NCI-H510A treated with DMSO at 0.1 percent for 48 hours (cell line): Measurements from ENCODE around the gene ZNF319.
A peak's percentile ranks its signal among the peaks of the same experiment; 100 is the strongest.
"Not testable (repeated sequence)": the region's sequence is repeated elsewhere in the genome, so short reads cannot be mapped to it uniquely, and the experiment has no call there.

Experiments
- DNase-seq: peaks from one replicate; lab custom pipeline; 2025; lab: John Stamatoyannopoulos, UW

ZNF319 gene

DNA sequence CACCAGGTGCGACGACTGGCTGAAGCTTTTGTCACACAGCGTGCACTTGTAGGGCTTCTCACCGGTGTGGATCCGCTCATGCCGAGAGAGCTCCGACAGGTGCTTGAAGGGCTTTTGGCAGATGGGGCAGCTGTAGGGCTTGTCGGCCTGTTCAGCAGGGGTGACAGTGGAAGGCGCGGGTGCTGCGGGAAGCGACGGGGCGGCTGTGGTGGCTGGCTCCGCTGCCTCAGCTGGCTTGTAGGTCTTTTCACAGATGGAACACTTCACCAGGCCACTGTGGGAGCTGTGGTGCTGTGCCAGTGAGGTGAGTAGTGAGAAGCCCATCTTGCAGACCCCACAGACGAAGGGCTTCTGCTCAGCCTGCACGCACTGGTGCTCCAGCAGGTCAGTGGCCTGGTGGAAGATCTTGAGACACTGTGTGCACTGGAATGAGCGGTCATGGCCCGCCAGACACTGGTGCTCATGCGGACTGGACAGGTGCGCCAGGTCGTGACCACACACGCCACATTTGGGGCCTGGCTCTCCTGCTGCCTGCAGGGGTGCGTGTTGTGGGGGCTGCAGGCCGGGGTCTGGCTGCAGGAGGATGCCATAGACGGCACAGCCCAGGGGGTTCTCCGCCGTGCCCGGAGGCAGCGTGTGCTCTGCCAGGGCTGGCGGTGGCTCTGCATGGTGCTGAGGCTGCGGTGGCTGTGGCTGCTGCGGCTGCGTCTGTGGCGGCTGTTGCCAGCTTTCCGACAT is 2.8 kb downstream of the ZNF319 start:
- DNase-seq: no peak

DNA sequence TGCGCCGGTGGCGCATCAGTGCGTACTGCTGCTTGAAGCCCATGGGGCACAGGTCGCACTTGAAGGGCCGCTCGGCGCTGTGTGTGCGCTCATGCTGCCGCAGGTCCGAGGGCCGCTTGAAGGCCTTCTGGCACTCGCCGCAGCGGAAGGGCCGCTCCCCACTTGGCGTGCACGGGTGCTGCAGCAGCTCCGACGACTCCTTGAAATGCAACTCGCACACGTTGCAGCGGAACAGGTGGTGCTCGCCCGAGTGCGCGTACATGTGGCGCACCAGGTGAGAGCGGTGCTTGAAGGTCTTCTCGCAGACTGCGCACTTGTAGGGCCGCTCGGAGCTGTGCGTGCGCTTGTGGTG is 3.3 kb downstream of the ZNF319 start:
- no peak for DNase-seq

DNA sequence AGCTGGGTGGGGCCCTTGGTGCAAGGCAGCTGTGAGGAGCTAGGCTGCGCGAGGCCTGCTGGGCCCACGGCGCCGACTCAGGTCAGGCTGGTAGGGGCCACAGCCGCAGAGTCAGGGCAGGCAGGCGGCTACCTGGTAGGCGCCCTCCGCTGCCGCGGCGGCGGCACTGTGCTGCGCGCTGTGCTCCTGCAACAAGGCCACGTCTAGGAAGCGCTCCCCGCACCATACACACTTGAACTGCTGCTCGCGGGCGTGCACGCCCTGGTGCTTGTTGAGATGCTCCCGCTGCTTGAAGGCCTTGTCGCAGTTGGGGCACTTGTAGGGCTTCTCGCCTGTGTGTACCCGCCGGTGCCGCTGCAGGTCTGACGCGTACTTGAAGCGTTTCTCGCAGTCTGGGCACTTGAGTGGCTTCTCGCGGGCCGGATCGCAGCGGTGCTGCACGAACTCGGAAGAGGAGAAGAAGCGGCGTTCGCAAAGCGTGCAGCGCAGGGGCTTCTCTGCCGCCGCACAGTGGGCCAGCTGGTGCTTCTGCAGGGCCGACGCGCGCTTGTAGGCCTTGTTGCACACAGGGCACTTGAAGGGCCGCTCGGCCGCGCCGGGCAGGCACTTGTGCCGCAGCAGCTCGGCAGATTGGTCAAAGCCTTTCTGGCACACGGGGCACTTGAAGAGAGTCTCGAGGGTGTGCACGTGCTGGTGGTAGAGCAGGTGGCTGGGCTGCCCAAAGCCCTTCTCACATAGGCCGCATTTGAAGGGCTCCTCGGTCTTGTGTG is 3.9 kb downstream of the ZNF319 start:
- no peak for DNase-seq

DNA sequence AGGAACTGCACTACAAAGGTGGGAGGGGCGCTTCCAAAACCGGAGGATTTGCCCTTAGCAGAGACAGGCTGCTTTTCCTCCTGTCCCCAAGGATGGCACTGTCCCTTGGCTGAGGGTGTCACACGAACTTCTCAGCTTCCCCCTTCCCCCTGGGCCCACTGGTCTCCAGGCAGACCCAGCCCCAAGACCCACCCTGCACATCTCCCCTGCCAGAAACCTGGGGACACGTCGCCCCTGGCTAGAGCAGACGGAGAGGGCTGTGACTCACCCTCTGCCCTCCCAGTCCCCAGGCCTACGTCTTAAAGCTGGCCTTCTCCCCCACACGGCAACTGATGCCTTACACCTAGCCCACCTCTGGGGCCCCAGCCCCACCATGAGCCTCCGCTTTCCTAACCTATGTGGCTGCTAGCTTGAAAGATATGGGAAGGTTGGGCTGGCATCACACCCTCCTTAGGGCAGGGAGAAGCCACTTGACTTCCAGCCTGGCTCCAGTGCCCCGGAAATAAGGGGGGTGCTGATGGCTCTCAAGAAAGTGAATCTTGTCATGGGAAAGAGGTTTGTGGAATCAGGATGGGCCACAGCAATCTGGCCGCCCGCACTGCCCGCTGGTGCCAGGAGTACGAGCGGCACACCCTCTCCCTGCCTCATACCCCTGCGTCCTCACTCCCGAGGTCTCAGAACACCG is 4.6 kb downstream of the ZNF319 start:
- DNase-seq: no peak

DNA sequence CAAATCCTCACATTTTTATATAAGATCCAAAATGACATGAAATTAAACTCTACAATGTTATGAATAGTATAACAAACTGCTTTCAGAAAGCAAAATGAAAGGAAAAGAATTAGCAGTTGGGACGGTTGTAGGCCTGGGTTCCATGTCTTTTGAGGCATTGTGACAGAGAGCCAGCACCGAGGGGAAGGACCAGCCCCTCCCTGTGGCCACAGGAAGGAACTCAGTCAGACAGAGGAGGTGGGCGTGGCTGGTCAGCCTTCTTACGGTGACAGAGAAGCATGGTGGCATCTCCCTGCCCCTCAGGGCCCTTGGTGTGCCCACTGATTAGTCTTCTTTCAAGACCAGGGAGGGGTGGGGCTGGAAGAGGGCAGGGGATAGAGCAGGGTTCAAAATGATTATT is 5.7 kb downstream of the ZNF319 start:
- DNase-seq: peak; percentile 28

DNA sequence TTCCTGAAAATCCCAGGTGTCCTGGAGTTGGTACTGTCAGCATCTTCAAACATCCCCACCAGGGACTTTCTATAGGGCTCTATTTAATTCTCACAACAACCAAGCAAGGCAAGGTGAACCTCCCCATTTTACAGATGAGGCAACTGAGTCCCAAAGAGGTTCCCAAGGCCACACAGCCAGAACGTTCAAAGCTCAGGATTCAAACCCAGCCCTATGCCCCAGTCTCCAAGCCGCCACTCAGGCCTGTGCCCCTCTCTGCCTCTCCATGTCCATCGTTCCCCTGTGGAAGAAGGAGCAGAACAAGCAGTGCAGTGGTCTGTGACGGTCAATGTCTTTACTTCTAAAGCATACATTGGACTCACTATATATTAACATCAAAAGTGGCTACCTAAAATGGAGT is 6.1 kb downstream of the ZNF319 start:
- DNase-seq: no peak

DNA sequence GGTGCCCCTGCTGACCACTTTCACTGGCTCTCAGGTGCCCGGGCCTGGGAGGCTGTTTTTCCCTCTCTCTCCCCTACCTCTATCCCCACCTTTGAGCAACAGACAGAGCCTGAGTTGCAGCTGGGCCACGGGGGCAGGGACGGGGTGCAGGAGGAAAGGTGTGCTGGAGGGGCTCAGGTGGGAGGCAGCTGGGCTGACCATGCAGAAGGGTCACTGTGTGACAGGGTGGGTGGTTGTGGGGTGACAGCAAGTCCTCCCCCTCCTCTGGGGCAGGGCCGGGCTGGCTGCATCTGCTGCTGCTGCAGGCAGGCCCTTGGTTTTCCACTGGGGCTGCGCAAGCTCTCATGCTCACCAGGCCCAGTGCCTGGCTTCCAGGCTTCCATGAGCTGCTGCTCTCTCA is 6.6 kb downstream of the ZNF319 start:
- no peak for DNase-seq

DNA sequence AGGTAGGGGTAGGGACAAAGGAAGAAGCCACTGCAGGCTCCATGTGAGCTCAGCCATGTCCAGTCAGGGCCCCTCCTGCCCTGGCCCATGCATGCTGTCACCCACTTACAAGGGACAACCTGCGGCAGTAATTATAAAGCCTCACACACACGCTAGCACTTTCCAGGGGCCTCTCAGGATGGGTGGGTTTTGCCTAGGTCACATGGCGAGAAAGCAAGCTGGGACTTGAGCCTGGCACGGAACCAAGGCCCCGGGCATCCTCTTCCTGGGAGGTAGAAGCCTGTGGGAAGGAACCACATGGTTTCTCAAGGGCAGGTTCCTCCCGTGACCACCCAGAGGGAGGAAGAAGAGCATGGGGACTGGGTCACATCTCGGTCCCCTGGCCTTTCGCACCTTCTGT is 7.0 kb downstream of the ZNF319 start:
- peak; percentile 30 for DNase-seq

DNA sequence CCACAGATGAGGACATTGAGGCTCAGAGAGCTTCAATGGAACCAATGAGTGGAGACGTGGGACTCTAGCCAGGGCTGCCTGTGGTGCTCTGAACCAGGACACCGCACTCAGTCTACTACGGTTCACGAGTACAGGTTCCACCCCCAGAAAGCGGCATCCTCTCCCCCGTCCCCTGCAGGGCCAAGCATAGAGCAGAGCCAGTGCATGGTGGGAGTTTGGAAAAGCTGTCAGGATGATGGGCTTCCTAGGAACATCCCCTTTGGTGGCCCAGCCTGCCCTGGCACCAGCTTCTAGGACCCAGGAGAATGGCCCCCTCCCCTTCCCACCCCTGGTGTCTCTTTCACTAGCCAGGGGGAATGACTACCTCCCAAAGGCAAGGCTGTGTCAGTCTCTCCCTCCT is 8.4 kb downstream of the ZNF319 start:
- no peak for DNase-seq

DNA sequence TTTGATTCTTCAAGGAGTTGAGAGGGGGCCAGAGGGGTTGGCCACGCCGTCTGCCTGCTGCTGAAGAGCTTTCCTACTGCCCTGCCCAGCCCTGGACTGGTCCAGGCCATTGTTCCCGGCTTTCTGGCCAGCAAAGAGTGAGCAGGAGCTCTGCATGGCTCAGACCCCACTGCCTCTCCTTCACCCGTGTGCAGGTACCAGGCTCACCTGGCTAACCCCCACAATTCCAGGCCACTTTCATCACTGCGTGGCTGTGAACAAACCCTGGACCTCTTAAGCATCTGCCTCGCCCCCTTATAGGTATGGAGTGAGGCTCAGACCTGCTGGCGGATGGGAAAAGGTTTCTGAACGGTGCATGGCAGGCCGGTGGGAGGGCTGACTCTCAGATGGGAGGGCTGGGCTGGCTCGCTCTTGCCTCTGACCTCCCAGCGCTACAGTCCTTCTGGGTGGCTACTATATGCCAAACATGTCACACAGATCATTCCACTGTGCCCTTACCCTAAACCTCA is 8.9 kb downstream of the ZNF319 start:
- DNase-seq: no peak

DNA sequence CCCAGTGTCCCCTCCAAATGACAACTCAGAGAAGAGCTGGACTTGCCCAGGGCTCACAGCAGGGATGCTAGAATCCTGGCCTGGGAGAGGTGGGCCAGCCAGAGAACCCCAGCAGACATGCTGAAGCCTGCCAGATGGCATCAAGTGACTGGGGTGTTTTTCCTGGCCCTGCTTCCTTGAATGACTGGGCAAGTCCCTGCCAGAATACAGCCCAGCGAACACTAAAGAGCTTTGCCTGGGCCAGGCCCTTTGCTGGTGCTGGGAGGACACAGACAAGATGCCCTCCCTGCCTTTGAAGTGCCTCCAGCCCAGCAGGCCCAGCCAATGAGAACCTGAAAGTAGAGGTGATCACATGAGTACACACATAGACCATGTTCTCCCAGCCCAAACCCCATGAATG is 11.5 kb downstream of the ZNF319 start:
- peak; percentile 75 for DNase-seq

DNA sequence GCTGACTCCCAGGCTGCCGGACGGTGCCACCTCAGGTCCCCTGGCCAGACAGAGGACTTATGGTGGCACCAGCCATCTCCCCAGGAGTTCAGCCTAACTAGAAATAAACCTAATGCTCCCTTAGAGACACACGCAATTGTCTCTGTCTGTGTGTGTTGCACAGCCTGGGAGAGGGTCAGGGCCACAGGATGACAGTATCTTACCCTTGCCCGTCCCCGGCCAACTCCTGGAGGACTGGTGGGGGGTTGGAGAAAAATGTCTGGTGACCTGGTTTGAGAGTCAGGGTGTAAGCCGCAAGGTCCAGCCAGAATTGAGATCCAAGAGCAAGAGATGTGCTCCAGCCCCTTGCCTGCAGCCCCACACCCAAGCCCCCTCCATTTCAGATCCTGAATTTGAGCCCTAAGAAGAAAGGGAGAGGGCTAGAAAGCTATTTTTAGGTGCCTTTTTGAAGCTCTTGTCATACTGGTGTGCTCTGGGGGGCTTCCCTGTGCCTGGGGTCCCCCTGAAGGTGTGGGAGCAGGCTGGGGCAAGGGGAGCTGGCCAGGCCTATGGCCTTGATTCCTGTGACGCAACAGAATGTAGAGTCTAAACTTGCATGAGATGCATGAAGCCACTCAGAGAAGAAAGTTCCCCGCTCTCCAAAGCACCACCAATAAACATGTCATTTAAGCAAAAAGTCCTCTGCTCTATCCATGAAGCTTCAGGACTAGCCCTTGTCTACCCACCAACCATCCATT is 12.9 kb downstream of the ZNF319 start:
- no peak for DNase-seq

DNA sequence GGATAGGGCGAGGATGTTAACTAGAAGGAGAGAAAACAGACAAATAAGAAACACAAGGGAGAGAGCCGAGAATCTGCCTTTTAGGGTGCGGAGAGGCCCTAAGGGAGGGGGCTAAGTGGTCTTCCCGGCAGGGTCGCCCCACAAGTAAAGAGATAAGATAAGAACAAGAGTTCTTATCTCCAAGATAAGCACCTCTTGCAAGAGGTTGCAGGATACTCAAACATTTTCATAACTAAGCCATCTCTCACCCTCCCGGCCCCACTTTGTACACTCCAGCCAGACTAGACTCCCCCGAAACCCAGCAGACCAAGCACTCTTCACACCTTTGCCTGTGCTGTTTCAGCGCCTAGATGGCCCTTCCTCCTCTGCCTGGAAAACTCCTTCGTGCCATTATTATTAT is 14.3 kb downstream of the ZNF319 start:
- no peak for DNase-seq

DNA sequence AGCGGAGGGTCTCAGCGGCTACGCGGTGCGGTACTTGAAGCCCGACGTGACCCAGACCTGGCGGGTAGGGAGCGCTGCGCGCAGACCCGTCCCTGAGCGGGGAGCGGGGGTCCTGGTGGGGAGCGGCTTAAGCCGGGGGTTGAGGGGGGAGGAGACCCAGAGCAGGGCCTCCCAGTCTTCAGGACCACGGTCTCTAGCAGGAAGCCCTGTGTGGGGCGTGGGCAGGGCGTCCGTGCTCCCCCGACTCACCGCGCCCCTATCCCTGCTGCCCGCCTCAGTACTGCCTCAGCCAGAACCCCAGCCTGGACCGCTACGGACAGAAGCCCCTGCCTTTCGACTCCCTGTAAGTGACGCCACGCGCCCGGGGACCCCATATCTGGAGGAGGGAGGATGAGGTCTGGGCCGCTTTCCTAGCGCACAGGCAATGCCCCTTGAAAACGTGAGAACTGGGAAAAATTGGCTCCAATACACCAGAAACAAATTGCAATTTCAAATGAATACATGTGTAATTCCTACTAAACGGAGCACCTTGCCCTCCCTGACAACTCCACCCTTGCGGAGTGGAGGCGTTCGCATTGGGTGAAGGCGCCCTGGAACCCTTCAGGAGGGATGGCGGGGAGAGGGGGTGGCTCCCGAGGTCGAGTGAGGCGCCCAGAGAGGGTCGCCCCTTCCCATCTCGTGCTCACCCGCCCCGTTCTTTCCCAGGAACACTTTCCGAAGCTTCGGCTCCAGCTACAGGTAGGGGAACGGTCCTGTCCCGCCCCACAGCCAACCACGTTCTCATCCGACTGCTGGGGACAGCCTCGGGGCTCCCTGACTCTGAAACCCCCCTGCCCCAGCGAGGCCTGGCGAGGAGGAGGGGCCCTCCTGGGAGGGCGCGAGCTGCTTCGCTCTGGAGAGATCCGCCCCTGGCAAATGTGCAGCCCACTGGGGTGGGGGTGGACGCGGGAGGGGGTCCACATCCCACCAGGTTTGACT is 15.0 kb downstream of the ZNF319 start:
- DNase-seq: no peak

DNA sequence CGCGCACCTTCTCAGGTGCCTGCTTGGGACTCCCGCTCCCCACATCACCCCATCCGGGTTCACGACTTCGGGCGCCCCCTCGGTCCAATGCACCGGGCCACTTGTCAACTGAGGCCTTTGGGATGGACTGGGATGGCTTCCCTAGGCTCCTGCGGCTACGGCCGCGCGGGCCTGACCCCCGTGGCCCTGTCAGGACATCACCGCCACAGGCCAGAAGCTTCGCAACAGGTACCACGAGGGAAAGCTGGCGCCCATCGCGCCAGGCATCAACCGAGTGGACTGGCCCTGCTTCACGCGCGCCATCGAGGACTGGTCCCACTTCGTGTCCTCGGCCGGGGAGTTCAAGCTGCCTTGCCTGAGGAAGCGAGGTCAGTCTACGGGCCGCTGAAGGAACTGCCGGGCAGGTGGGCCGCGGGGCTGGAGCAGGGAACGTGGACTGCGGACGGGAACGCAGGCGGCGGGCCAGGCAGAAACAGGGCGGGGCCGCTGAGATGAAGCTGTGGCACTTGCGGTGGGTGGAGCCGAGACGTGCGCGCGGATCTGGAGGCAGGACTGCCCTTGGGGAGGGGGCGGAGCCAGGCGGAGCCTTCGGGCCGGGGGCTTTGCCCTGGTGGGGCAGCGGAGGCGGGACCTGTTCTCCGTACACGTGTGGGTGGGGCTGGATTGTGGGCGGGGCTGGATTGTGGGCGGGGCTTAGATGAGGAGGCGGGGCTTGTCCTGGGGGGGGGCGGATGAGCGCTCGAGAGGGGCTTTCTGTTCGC is 15.8 kb downstream of the ZNF319 start:
- DNase-seq: no peak

DNA sequence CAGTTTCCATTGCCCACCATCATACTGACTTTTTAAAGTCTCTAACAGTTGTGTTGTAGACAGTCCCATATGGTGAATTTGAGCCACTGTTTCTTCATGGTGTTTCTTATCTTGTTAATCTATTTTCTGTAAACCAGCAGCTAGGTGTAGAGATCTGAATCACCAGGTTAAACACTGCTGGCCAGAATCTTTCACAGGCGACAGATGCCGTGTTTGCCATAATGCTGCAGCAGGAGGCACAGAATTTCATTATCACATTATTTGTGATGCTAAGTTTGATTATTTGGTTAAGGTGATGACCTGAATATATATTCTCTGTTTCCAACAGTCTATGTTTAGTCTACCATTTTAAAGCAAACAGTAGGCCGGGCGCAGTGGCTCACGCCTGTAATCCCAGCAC is 18.1 kb downstream of the ZNF319 start:
- no peak for DNase-seq

DNA sequence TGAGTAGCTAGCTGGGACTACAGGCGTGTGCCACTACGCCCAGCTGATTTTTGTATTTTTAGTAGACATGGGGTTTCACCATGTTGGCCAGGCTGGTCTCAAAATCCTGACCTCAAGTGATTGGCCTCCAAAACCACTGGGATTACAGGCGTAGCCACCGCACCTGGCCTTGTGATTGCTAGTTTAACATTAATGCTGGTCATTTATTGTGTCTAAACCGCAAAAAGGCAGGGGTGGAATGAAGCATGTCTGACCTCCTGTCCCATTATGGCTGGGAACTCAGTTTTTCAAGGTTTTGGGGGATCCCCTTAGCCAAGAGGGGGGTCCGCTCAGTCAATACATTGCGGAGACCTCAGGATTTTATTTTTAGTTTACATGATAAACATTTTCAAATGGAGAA is 18.8 kb downstream of the ZNF319 start:
- DNase-seq: no peak

DNA sequence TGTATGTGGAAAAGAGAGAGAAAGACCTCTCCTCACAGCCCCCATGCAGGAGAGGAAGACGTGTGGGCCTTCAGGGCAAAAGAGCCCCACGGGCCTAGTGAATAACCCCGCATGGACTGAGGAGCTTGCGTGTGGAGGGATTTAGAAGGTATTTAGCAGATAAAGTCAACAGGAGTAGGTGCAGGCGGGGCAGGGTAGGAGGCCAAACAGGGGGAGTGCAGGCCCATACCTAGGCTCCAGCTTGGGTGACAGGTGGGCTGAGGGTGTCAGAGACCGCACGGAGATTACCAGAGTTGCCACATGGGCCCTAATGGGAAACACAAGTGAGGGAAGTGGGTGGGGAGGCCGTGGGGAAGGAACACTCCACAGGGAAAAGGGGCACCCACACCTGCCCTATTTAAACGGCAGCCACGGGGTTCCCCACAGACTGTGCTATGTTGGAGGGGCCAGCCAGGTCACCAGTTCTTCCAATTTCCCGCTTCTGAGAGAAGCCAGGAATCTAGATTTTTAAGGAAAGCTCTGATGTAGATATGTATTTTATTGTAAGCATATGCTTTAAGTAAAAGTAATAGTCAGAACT is 21.4 kb downstream of the ZNF319 start:
- no peak for DNase-seq

DNA sequence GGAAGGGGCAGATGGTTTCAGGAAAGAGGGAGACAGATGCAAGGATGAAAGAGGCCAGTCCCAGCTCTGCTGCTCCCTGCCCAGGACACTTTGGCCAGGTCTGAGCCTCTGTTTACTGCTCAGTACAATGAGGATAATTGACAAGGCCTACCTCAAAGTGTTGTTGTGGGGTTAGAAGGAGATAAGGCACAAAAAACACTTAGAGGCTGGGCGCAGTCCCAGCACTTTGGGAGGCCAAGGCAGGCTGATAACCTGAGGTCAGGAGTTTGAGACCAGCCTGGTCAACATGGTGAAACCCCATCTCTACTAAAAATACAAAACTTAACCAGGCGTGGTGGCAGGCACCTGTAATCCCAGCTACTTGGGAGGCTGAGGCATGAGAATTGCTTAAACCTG is 22.4 kb downstream of the ZNF319 start:
- DNase-seq: not testable (repeated sequence)
